Cardiac muscle cell (in vitro differentiated cells and primary cell): ENCODE data around the gene TUBA3E. TPM values are rescaled to one million over a fixed set of nuclear protein-coding genes. Genes with fewer than 3 reads are reported as not detected.
"Not testable (repeated sequence)": the region's sequence is repeated elsewhere in the genome, so short reads cannot be mapped to it uniquely, and the experiment has no call there.

Source experiments
- DNase-seq, 2 donors: peaks; one replicate each; pipeline versions ENCODE4 v3.0.0 to v3.0.0-alpha.2; 2010 to 2017; ENCODE audit warnings: low read depth in 1 of 2, low spot score in 1 of 2
- H3K27ac ChIP-seq: fragments of 200-600 bp; sonication (generic); 2 replicates; pipeline ENCODE4 v1.5.1; 2016
- H3K27me3 ChIP-seq: fragments of 200-600 bp; sonication (generic); 2 replicates; pipeline ENCODE4 v1.6.0; 2016; ENCODE audit warnings: control low read depth
- H3K36me3 ChIP-seq: fragments of 200-600 bp; sonication (generic); 2 replicates; pipeline ENCODE4 v1.5.1; 2016; ENCODE audit warnings: control low read depth
- H3K4me1 ChIP-seq: fragments of 200-600 bp; sonication (generic); 2 replicates; pipeline ENCODE4 v1.8.1; 2017; ENCODE audit warnings: low read depth, mild to moderate bottlenecking, mixed run types
- H3K4me3 ChIP-seq: fragments of 200-600 bp; sonication (generic); 2 replicates; pipeline ENCODE4 v1.5.1; 2016; ENCODE audit warnings: mild to moderate bottlenecking
- H3K9me3 ChIP-seq: fragments of 200-600 bp; sonication (generic); 2 replicates; pipeline ENCODE4 v1.5.1; 2017; ENCODE audit warnings: low read depth, mild to moderate bottlenecking, control low read depth
- polyA plus RNA-seq: library from polyadenylated mRNA; unstranded; fragments of >200 nt; fragmentation: Nextera tagmentation; extraction: Ambion mirVana; gene quantifications from 2 replicates; pipeline ENCODE4 v1.2.1, GENCODE V29; 2016
- total RNA-seq: library from RNA; depleted of rRNA; stranded (reverse); fragments of >200 nt; gene quantifications from 2 replicates; pipeline ENCODE4 v1.2.3, GENCODE V29; 2016
- TF ChIP-seq, protein P1 (sequence below): IDR thresholded peaks from 2 replicates; pipeline ENCODE4 v1.5.1; 2012; ENCODE audit warnings: low read depth, mild to moderate bottlenecking, low read length

TUBA3E gene
- total and polyA plus RNA-seq, 2 experiments from 2014 or later = not detected

DNA sequence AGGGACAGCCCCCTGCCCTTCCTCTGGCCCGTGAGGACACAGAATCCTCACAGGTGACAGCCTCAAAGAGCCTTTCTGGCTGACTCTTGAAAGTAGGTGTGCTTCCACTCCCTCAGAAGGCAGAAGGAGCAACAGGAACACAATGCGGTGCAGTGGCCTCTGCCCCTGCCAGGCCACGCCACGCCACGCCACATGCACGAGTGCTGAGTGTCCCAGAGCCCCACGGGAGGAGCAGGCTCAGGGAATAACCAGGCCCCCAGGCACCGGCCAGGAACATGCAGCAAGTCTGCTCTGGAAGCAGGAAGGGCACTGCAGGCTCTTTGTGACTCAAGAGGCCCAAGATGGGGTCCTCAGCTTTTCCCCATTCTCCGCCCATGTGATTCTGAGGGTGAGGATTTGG, 35.3 kb downstream of the TUBA3E start:
- Histone ChIP-seq H3K27me3 (no peaks in the 10 kb centered on the region), H3K9me3 (no peaks in the 10 kb centered on the region), H3K4me1 (no peaks in the 10 kb centered on the region), H3K36me3 (no peaks in the 10 kb centered on the region), H3K27ac (no peak overlapping the region), H3K4me3 (no peak overlapping the region)
- no peak for DNase-seq
- TF ChIP-seq, protein P1, sequence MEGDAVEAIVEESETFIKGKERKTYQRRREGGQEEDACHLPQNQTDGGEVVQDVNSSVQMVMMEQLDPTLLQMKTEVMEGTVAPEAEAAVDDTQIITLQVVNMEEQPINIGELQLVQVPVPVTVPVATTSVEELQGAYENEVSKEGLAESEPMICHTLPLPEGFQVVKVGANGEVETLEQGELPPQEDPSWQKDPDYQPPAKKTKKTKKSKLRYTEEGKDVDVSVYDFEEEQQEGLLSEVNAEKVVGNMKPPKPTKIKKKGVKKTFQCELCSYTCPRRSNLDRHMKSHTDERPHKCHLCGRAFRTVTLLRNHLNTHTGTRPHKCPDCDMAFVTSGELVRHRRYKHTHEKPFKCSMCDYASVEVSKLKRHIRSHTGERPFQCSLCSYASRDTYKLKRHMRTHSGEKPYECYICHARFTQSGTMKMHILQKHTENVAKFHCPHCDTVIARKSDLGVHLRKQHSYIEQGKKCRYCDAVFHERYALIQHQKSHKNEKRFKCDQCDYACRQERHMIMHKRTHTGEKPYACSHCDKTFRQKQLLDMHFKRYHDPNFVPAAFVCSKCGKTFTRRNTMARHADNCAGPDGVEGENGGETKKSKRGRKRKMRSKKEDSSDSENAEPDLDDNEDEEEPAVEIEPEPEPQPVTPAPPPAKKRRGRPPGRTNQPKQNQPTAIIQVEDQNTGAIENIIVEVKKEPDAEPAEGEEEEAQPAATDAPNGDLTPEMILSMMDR = no peak

DNA sequence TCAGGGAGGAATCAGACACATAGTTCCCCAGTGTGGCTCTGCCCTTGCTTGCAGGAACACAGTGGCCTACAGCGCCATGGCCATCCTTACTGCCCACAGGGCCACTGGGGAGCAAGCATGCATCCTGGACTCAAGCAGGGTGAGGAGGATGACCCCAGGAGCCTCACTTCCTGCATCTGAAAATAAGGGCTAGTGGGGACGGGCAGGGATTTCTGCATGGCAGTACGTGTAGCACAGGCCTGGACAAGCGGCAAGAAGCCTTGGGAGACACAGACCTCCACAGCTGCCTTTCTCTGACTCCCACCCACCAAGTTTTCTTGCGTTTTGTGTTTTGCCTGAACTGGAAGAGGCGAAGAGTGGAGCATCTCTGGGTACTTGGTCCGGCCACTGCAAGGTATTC, 35.8 kb downstream of the TUBA3E start:
- not testable (repeated sequence) for H3K4me1 ChIP-seq, H3K4me3 ChIP-seq, H3K36me3 ChIP-seq, H3K27me3 ChIP-seq, H3K27ac ChIP-seq, H3K9me3 ChIP-seq, DNase-seq

DNA sequence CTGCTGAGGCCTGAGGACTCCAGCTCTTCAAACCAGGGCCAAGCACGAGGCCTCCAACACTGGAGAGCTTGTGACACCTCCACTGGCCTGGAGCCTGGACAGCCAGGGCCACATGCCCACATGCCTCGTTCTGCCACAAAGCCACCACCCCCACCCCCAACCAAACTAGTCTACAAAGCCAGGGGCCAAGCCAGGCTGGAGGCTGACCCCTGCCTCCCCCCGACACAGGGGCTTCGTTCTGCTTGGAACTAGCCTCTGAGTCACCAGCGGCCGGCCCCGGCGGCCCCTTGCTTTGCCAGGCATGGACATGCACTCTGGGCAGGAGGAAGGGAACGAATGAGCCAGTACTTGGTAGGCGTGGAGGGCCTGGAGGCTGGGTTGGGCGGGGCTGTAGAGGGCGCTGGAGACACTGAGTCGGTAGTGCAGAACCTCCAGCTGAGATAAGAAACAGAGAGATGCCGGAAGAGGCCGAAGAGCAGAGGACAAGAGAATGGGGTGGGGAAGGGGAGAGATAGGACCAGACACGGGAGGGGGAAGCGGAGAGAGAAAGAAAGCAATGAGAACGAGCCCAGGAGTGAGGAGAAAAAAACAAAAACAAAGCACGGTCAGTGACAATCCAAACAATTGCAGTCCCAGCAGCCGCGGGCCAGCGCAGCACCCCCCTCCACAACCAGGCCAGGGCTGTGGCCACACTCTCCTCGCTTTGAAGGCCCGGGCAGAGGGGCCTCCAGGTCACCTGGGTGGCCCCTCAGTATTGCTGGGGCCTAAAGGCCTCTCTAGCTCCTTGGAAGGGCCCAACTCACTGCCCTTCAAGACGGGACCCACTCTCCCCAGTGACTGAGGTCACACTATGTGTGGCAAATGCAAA, 37.2 kb downstream of the TUBA3E start:
- not testable (repeated sequence) for H3K4me1 ChIP-seq, H3K36me3 ChIP-seq, H3K27ac ChIP-seq, H3K9me3 ChIP-seq, H3K27me3 ChIP-seq, H3K4me3 ChIP-seq
- peak in 1 of 2 donors; percentile 50 for DNase-seq
- TF ChIP-seq, protein P1 = peak; percentile 32

DNA sequence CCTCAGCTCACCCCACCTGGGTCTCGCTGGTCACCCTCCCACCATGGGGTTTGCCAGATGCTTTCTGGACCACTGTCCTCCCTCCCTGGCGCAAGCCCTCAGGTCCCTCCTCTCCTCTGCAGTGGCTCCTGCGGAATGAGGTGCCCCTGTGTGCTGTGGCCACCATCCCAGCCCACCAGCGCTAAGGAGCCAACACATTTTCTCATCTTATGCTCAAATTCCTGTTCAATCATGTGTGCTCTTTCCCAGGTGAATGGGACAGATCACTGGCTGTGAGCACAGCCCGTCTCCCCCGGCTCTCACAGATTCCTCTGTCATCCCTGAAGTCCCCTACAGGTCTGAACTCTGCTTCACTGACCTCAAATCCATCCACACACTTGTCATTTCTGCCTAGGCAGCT, 38.1 kb downstream of the TUBA3E start:
- H3K27me3 ChIP-seq = no peaks in the 10 kb centered on the region
- DNase-seq = no peak
- H3K4me1 ChIP-seq = no peaks in the 10 kb centered on the region
- H3K9me3 ChIP-seq = no peaks in the 10 kb centered on the region
- H3K27ac ChIP-seq = no peak overlapping the region
- H3K36me3 ChIP-seq = no peaks in the 10 kb centered on the region
- H3K4me3 ChIP-seq = no peak overlapping the region
- TF ChIP-seq, protein P1 = no peak

DNA sequence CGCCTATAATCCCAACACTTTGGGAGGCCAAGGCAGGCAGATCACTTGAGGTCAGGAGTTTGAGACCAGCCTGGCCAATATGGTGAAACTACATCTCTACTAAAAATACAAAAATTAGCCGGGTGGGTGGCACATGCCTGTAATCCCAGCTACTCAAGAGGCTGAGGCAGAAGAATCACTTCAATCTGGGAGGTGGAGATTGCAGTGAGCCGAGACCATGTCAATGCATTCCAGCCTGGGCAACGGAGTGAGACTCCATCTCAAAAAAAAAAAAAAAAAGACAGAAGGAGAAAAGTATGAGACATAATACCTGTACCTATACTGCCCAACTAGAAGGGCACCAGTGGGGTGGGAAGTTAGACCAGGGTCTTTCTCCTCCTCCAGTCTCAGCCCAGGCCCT, 38.9 kb downstream of the TUBA3E start:
- H3K4me3 ChIP-seq, H3K27me3 ChIP-seq, H3K27ac ChIP-seq, DNase-seq, H3K36me3 ChIP-seq, H3K9me3 ChIP-seq, H3K4me1 ChIP-seq: not testable (repeated sequence)

DNA sequence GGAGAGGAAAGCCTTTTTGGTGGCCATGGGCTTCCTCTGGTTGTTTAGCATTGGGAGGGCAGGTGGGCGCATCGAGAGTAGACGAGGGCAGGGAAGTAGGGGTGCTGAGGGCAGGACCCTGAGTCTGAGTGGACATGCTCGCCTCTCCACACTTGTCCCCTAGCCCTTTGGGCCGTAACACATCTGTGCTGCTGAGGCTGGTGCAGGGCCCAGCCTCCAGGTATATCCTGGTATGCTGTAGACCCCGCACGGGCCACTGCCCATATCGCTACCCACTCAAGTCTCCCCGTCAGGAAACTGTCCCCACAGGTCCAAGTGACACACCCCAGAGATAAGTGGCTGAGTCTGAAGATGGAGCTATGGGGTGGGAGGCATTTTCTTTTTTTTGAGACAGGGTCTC, 39.6 kb downstream of the TUBA3E start:
- Histone ChIP-seq H3K9me3 (no peaks in the 10 kb centered on the region), H3K4me1 (no peaks in the 10 kb centered on the region), H3K4me3 (no peak overlapping the region), H3K36me3 (no peaks in the 10 kb centered on the region), H3K27me3 (no peaks in the 10 kb centered on the region), H3K27ac (no peak overlapping the region)
- DNase-seq = no peak
- TF ChIP-seq, protein P1 = no peak

DNA sequence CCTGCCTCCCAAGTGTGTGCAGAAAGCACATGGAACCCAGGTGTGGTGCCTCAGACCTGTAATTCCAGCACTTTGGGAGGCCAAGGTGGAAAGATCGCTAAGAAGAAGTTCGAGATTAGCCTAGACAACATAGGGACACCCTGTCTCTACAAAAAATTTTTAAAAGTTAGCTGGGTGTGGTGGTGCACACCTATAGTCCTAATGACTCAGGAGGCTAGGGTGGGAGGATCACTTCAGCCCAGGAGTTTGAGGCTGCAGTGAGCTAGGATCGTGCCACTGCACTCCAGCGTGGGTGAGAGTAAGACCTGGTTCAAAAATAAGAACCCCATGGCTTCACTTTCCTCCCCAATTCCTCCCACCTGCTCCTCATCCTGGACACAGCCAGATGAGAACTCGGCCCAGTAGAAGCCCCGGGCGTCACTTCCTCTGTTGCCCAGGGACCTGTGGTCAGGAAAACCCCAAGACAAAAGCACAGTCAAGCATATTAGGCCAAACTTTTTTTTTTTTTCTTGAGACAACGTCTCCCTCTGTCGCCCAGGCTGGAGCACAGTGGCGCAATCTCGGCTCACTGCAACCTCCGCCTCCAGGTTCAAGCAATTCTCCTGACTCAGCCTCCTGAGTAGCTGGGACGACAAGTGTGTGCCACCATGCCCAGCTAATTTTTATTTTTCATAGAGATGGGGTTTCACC, 40.3 kb downstream of the TUBA3E start:
- H3K36me3 ChIP-seq, H3K9me3 ChIP-seq, H3K4me1 ChIP-seq, H3K27ac ChIP-seq, H3K27me3 ChIP-seq, H3K4me3 ChIP-seq: not testable (repeated sequence)
- DNase-seq = peak in 1 of 2 donors; percentile 24

DNA sequence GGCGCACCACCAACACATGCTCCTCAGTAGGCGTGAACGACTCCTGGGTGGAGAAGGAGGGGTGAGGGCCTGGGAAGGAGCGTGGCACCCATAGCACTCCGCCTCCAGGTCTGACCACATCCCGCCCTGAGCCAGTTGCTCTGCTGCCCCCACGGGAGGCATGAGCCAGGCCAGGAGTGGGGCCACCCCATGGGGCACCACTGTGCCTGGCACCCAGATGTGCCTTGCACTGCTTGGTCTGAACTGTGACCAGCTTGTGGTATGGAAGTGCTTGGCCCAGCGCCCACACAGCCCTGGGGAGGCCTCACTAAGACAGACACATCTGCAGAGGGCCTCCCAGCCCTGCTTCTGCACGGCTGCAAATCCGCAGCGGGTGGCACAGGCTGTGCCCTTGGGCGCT, 40.9 kb downstream of the TUBA3E start:
- H3K4me1 ChIP-seq, H3K27me3 ChIP-seq, H3K9me3 ChIP-seq, DNase-seq, H3K4me3 ChIP-seq, H3K36me3 ChIP-seq, H3K27ac ChIP-seq: not testable (repeated sequence)
